HG02642 (cell line): ENCODE measurements around the gene PTPRO.
A peak's percentile ranks its signal among the peaks of the same experiment; 100 is the strongest.

Source experiments
- ATAC-seq: cut with Tn5 transposase; IDR thresholded peaks from one replicate; pipeline ENCODE4 v1.9.1; 2021; ENCODE audit warnings: mild to moderate bottlenecking; ENCODE audit not compliant: unreplicated experiment, poor library complexity

The PTPRO gene

DNA sequence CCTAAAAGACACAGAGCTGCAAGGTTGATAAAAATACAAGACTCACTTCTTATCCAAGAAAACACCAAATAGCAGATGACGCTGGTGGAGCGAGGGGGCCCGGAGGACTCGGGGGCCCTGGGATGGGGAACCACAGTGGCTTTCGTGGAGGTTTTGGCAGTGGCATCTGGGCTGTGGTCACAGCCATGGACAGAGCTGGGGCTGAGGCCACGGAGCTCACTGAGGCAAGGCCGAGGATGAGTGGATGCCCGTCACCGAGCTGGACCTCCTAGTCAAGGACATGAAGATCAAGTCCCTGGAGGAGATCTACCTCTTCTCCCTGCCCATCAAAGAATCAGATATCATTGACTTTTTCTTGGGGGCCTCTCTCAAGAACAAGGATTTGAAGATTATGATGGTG is 117.2 kb downstream of the PTPRO start:
- no peak for ATAC-seq

DNA sequence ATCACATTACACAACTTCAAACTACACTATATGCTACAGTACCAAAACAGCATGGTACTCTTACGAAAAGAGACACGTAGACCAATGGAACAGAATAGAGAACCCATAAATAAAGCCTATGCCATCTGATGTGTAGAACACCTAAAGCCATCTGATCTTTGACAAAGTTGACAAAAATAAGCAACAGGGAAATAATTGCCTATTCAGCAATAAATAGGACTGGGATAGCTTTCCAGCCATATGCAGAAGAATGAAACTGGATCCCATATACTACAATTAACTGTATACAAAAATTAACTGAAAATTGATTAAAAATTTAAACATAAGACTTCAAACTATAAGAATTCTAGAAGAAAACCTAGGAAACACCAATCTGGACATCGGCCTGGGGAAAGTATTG is 120.7 kb downstream of the PTPRO start:
- ATAC-seq: no peak

DNA sequence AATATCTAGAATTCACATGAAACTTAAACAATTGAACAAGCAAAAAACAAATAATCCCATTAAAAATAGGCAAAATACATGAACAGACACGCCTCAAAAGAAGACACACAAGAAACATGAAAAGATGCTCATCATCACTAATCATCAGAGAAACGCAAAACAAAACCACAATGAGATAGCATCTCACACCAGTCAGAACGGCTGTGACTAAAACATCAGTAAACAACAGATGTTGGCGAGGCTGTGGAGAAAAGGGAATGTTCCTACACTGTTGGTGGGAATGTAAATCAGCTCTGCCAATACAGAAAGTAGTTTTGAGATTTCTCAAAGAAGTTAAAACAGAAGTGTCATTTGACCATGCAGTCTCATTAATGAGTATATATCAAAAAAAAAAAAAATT is 121.3 kb downstream of the PTPRO start:
- no peak for ATAC-seq

DNA sequence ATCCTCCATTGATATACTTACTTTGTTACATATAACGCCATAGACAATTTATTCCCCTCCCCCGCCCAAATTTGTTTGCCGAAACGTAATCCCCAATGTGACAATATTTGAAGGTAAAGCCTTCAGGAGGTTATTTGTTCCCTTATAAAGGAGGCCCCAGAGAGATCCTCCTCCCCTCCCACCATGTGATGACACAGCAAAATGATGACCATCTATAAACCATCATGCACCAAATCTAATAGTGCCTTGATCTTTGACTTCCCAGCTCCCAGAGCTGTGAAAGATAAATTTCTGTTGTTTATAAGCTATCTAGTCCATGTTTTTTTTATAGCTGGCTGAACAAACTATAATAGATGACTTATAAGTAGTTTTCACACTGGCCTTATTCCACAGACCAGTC is 122.2 kb downstream of the PTPRO start:
- ATAC-seq: no peak

DNA sequence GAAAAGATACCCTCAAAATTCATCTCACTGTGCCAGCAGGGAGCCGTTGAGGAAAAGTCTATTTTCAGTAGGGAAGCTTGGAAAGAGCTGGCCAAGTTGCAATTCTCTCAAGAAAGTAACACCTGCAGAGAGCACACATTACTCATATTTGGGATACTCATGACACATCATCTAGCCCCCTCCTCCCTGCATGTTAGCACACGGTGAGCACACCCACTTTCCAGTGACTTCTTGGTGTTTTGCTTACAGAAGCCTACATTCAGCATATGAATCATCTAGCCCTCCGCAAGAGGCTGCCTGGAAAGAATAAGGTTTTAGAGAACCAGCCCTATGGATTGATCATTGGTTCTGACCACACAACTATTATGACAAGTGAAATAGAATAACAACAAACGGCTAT is 124.5 kb downstream of the PTPRO start:
- ATAC-seq: no peak

DNA sequence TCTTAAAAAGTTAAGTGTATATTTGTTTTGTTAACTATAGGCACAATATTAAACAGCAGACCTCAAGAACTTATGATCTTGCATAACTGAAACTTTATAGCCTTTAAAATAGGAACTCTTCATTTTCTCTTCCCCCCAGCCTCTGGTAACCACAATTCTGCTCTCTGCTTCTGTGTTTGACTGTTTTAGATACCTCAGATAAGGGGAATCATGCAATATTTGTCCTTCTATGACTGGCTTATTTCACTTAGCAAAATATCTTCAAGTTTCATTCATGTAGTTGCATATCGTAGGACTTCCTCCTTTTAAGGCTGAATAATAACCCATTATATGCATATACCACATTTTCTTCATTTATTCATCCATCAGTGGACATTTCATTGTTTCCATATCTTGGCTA is 131.3 kb downstream of the PTPRO start:
- peak; percentile 69 for ATAC-seq

DNA sequence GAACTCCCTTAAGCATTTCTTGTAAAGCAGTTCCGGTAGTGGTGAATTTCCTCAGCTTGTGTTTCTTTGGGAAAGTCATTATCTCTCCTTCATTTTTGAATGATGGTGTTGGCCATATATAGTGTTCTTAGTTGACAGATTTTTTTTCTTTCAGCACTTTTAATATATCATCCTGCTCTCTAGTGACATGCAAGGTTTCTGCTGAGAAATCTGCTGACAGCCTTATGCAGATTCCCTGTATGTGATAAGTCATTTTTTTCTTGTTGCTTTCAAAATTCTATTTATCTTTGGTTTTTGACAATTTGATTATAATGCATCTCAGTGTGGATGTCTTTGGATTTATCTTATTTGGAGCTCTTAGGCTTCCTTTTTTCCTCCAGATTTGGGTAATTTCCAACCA is 135.7 kb downstream of the PTPRO start:
- no peak for ATAC-seq

DNA sequence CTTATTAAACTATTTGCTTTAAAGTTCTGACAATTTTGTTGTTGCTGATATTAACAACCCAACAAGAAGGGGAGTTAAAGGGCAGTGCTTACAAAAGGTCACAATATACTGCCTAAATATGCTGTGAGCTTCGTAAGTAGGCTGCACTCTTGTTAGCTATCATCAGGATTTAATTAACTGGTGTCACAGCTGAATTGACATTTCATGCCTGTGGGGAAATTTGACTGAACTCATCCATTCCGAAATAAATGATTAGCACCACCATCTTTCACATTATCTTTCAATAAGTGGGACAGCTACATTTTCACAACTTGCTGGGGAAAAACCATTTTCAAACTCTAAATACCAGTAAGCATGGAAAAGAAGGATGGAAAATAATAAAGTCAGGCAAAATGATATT is 146.6 kb downstream of the PTPRO start:
- ATAC-seq: no peak

DNA sequence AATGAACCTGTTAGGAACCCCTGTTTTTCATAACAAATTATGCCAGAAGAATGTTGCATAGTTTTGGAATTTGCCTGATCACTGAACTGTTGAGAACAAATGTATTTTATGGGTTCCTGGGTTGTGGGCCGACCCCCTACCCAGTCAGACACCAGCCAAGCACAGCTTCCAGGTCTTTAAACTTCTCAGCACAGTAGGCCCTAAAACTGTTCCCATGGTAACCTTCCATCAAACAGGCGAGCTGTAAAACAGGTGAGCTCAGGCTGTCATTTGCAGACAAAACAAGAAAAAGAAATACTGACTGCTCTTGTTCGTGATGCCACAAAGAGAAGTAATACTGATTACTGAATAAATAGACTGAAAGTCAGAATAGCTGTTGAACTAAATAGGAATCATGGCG is 147.0 kb downstream of the PTPRO start:
- ATAC-seq: no peak

DNA sequence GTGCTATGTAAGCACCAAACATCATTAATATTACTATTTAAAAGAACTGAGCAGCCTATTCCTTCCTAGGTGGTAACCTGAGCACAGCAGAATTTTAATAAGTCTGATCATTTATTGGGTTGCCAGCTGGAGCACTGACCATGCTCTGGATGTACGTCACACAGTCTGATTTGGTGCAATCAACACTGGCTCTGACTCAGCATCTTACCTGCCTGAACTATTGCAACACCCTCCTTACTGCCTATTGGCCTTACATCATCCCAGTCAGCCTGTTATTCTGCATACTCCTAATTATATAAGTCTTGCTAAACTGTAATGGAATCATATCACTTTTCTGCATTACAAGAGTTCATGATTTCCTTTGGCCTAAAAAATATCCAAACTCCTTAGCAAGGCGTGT is 149.7 kb downstream of the PTPRO start:
- ATAC-seq: no peak

DNA sequence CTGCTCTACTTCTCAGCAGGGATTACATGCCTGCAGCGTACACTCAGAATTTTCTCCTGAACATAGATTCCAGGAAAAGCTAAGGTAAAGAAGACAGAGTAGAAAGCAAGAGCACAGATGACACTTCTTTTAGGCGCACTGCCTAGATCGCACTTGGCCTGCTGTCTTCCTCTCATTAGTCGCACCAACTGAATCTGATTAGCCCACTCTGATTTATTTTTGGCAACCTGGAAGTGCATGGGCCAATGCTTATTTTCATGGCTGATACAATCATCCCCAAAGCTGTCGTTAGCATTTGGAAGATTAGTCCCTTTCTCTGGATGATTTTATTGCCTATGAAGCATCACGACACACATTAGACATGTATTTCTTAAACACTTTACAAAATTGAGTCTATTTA is 152.5 kb downstream of the PTPRO start:
- no peak for ATAC-seq

DNA sequence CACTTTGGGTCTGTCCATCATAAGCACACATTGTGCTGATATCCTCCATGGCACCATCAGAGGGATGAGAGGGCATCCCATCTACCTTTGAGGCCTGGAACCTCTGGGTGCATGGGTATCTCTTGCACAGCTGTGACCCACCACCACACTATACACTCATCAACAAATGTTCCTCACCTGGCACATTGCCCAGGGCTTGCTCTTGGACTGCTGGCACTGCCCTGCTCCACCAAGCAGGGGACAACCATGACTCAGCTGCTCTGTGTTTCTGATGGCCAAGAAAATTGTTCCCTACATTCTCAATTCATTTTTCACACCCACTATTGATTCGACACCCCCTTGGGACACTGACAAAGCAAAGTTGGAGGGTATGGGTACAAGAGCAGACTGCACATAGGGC is 155.5 kb downstream of the PTPRO start:
- no peak for ATAC-seq

DNA sequence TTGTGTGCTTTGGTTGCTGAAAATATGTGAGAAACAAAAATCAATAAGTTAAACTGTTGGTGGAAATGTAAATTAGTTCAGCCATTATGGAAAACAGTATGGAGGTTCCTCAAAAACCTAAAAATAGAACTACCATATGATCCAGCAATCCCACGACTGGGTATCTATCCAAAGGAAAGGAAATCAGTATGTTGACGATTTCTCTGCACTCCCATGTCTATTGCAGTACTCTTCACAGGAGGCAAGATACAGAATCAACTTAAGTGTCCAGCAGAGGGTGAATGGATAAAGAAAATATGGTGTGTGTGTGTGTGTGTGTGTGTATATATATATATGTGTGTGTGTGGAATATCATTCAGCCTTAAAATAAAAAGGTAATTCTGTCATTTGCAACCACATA is 159.5 kb downstream of the PTPRO start:
- ATAC-seq: no peak

DNA sequence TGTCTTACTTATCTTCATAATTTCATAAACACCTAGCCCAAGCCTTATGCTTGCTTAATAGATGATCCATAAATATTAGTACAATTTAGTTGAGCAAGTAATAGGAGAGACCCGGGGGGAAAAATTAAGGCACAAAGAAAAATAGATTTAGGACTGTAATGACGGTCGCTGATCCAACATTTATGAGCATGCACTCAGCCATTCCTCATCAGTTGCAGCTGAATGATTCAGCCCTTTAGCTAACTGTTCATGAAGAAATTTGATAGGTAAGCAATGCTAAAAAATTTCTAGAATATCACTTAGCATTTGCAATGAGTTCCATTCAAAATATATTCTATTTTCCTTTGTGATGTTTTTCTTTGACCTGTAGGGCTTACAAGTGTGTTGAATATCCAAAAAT is 163.2 kb downstream of the PTPRO start:
- ATAC-seq: no peak

DNA sequence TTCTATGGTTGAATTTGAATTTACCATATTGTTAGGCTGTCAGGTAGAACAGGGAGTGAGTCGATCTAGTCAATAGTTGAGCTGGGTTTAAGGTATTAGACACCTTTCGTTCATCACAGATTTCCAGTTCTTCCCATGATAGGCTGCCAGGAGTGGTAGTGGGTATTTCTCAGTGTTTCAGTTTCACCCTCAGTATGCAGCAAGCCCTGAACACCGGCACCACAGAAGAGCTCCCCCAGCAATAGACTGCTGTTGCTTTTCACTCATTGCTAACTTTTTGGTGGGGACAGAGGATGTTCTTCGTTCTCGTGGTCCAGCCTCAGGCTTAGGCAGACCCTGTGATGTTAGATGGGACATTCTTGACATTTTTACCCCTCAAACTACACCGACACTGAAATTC is 164.6 kb downstream of the PTPRO start:
- ATAC-seq: no peak

DNA sequence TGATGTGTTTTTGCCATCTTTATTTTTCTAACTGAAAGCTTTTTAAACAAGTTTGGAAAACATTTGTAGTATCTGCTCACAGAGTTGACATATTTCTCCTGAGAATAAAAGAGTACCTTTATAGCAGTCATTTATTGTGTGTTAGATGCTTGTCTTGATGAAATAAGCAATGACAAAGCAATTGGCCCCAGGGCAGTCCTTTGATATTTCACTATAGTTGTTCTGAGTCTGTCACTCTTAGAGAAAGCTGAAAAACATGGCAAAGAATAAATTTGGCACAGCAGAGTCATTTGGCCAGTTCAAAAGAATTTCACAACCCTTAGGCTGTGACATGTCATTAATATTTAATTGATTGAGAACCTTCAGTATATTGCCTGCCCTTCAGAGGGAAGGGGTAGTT is 166.2 kb downstream of the PTPRO start:
- no peak for ATAC-seq

DNA sequence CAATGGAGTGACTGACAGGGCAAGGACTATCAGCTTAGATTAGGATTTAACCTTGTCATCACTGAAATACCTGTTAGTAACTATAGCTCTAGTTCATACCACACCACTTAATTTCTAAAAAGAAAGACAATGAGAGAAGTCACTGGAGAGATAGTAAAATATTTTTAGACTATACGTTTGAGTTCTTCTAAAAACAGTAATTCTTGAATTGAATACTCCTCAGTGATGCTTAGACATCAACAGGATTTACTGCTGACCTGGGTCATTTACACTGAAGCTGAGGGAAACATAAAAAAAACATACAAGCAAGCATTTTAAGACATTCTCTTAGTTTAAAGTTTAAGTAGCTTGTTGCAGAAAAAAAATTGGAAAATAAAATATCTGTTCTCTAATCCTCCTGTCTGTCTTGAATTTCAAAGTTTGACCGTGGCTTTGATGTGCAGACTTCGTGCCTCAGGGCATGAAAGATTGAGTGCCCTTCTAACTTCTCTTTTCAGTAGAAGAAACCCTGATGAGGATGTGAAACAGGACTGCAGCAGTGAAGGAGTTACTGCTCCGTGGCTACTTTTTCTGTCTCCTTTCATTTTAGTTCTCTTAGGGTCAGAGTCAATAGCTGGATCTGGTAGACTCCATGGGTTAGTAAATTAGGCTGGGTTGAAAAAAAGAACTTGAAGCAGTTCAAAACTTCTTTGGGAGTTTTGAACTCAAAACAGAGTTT is 172.2 kb downstream of the PTPRO start:
- no peak for ATAC-seq

DNA sequence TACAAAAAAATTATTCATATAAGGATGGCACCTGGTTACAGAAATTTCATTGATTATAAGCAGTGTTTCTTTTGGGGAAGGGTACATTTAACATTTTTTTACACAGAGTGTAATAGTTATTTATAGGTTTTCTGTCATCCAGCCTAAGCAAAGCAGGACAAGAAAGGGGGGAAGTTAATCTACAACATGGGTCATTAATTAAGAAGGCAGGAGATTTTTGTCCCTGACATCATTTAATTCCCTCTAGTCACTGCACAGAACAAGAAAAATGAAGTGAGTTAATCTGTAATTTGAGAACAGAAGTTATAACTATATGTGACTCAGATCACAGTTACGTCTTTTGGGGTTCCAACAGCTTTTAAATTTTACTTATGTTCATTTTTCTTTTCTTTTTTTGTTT is 173.4 kb downstream of the PTPRO start:
- ATAC-seq: no peak

DNA sequence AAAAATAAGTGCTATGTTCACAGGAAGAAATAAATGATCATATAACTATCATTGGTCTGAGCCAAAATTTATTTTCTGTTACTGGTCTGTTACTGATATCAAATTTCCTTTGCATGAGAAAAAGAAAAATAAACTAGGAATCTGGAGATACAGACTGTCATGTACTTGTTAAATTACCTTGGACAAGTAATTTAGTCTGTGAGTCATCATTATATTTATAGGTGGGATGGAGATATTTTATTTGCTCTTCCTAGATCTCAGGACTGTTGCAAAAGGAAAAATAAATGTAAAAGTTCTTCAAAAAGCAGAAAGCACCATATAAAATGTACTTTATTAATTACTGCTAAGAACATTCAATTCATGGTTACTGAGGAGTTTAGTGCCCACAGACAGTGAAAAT is 174.4 kb downstream of the PTPRO start:
- no peak for ATAC-seq

DNA sequence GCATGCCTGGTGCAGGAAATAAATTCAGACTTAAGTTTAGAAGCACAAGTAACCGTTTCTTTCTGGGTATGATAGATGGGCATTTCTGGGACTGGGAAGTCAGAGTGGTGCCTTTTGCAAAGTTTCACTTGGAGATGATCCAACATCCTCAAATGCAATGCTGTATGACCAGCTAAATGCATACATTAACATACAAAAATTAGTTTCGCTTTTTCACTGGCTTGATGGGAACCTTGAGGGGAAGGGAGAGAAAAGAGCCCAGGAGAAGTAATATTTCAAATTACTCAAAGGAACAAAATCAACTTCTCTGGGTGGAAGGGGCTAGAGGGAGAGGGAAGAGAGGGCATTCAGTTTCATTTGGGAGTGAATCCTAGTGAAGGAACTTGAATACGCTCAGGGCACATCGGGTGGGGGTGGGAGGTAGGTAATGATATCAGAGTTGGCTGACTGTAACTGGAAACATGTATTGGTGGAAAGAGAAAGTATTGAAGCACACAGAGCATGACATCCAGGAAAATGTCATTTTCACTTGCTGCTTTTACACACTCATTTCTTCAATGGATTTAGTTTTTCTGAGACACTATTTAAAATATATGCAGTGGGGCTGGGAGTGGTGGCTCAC is 175.5 kb downstream of the PTPRO start:
- no peak for ATAC-seq

DNA sequence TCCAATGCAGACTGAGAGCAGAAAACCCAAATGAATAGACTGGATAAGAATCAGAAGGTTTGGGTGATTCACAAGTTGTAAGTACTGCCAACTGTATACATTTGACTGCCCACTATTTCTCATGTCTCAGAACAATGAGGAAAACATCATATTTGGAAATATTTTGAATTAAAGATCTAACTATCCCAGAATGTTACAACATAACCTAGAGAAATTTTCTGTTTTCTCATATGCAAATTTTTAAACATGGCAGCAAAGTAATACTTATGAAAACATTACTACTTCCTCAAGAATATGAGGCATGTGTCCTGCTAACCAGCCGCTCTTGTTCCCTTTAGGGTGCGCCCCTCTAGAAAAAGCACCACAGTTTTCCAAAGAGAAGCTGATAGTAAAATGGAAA is 179.9 kb downstream of the PTPRO start:
- no peak for ATAC-seq

DNA sequence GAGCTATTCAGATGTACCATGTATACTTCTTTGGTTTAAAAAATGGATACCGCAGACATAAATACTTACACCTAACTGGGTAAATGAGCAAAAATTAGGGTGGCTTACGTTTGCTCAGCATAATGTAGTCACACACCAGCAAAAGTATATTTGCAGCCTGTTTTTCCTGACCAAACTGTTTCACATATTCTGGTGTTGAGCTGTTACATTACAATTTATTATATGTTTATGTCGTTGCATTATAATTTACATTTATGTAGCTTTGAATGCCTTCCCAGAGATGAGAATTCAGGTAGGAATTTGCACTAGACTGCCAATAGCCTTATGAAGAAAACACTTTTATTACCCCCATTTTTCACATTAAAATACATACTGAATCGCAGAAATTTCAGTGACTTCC is 183.3 kb downstream of the PTPRO start:
- ATAC-seq: no peak
